Spleen (tissue), 11 donors: ENCODE data around the gene CCDC3. TPM values are rescaled to one million over a fixed set of nuclear protein-coding genes. Genes with fewer than 3 reads are reported as not detected.
A peak's percentile ranks its signal among the peaks of the same experiment; 100 is the strongest.
"Not testable (repeated sequence)": the region's sequence is repeated elsewhere in the genome, so short reads cannot be mapped to it uniquely, and the experiment has no call there.

ENCODE experiments used
- DNase-seq: peaks from one replicate; pipeline ENCODE4 v3.0.0-alpha.2; 2020
- H3K27ac ChIP-seq, 8 donors: fragments of 200-600 bp; sonication (generic) in 7 of 8; 1 replicate in 4 of 8; 2 replicates in 4 of 8; pipeline versions ENCODE4 v1.5.0 to v1.8.0; 2016 to 2021; ENCODE audit warnings: inconsistent platforms in 4 of 8, mild to moderate bottlenecking in 4 of 8, moderate library complexity in 1 of 8
- H3K27me3 ChIP-seq, 7 donors: fragments of 200-600 bp; sonication (generic) in 6 of 7; replicated peaks in 1 of 7; 1 replicate in 4 of 7; 2 replicates in 3 of 7; pipeline versions ENCODE4 v1.5.0 to v1.8.0; 2016 to 2021; ENCODE audit warnings: inconsistent platforms in 3 of 7, mild to moderate bottlenecking in 1 of 7
- H3K36me3 ChIP-seq, 6 donors: fragments of 200-600 bp; sonication (generic) in 5 of 6; 1 replicate in 4 of 6; 2 replicates in 2 of 6; pipeline versions ENCODE4 v1.5.0 to v1.8.0; 2016 to 2021; ENCODE audit warnings: inconsistent platforms in 2 of 6
- H3K4me1 ChIP-seq, 6 donors: fragments of 200-600 bp; sonication (generic) in 5 of 6; 1 replicate in 3 of 6; 2 replicates in 3 of 6; pipeline versions ENCODE4 v1.5.0 to v1.8.0; 2016 to 2021; ENCODE audit warnings: inconsistent platforms in 3 of 6
- H3K4me3 ChIP-seq, 8 donors: fragments of 200-600 bp; sonication (generic) in 7 of 8; 1 replicate in 4 of 8; 2 replicates in 4 of 8; pipeline versions ENCODE4 v1.5.0 to v1.8.0; 2016 to 2021; ENCODE audit warnings: inconsistent platforms in 4 of 8, mild to moderate bottlenecking in 4 of 8, moderate library complexity in 2 of 8
- H3K9me3 ChIP-seq, 8 donors: fragments of 200-600 bp; sonication (generic) in 7 of 8; 1 replicate in 4 of 8; 2 replicates in 4 of 8; pipeline versions ENCODE4 v1.5.0 to v1.8.0; 2016 to 2021; ENCODE audit warnings: inconsistent platforms in 4 of 8
- POLR2A ChIP-seq, 3 donors: fragments of 450-650 bp; IDR thresholded peaks; one replicate each; pipeline ENCODE4 v1.5.1; 2017; ENCODE audit warnings: antibody characterized with exemption in 3 of 3, mild to moderate bottlenecking in 1 of 3
- POLR2AphosphoS5 ChIP-seq, 3 donors: sonication (generic); formaldehyde crosslinking; IDR thresholded peaks; one replicate each; pipeline ENCODE4 v1.5.1; 2017; ENCODE audit warnings: antibody characterized with exemption in 3 of 3
- WGBS, 5 donors: extraction: QIAGEN DNeasy Blood & Tissue Kit in 3 of 5; methylation state at CpG; one replicate each; pipeline versions ENCODE4 v1.1.5 to v1.1.7; 2013 to 2018; 5-methylcytosine and 5-hydroxymethylcytosine counted together
- intact Hi-C: fragments of 100-400 bp; cut with DNase I; formaldehyde crosslinking; loops from one replicate; pipeline ENCODE4 v1.15.0; 2023; ENCODE audit warnings: low total_unique reads
- polyA plus RNA-seq, 3 donors: library from polyadenylated mRNA; stranded (reverse); fragments of 200-250 nt; gene quantifications; one replicate each; pipeline ENCODE4 v1.2.1, GENCODE V29; 2013
- total RNA-seq, 7 donors: library from RNA; depleted of rRNA in 3 of 7; stranded (reverse); fragments of >200 nt in 3 of 7; fragmentation: NEBNext Ultra II Directional in 4 of 7; extraction: Animal tissue kit (Norgen Biotek cat#: 25700) in 4 of 7; gene quantifications; one replicate each; pipeline versions ENCODE4 v1.1.0 to v1.2.1, GENCODE V29; 2016 to 2021
- TF ChIP-seq, protein P1 (sequence below), 11 experiments: fragments of 200-600 bp in 7 of 11; fragments of 450-650 bp in 4 of 11; sonication (generic) in 4 of 11; IDR thresholded peaks in 8 of 11; conservative IDR thresholded peaks in 3 of 11; 1 replicate in 7 of 11; 2 replicates in 4 of 11; pipeline versions ENCODE4 v1.4.0 to v1.8.0; 2016 to 2021; ENCODE audit warnings: antibody characterized with exemption in 11 of 11, inconsistent platforms in 4 of 11, mild to moderate bottlenecking in 1 of 11
- donor health status: healthy with polysubstance abuse.
- donor health status: DM: no; HTN: no; CAD: no; lungs with moderate emphysema.
- donor health status: DM: no; HTN: no; CAD: no.
- donor health status: Bipolar disorder and iron deficiency.
- donor health status: healthy.
- donor health status: DM: no; HTN: no; CAD: no.
- donor health status: DM: yes; HTN: yes; CAD: no.

CCDC3 gene
- total and polyA plus RNA-seq, 10 donors: 4.7 to 36.9 (median 26.8) TPM

DNA sequence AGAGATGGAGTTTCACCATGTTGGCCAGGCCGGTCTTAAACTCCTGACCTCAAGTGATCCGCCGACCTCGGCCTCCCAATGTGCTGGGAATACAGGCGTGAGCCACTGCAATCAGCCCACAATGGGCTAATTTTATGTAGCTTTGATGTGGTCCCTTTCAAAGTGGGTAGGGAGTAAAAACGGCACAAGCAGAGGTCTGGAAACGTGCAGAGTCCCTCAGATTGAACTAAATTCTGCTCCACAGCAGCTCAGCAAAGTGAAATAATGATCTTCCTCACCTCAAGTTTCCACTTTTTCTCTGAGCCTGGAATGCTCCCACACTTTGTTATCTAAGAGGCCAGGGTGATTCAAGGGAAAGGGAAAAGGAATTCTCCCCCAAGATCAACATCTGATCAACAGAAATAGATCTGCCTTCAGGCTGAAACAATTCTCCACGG, 6.1 kb downstream of the CCDC3 start:
- H3K4me3 ChIP-seq: no peak overlapping the region
- 50 to 67% (median 62%) methylated on average over 8 of the region's 8 CpGs for WGBS, 5 donors
- H3K9me3 ChIP-seq: no peaks in the 10 kb centered on the region
- peaks cover 0 to 14% (median 4%) of the 10 kb centered on the region in 6 donors for H3K4me1 ChIP-seq
- TF ChIP-seq, protein P1, sequence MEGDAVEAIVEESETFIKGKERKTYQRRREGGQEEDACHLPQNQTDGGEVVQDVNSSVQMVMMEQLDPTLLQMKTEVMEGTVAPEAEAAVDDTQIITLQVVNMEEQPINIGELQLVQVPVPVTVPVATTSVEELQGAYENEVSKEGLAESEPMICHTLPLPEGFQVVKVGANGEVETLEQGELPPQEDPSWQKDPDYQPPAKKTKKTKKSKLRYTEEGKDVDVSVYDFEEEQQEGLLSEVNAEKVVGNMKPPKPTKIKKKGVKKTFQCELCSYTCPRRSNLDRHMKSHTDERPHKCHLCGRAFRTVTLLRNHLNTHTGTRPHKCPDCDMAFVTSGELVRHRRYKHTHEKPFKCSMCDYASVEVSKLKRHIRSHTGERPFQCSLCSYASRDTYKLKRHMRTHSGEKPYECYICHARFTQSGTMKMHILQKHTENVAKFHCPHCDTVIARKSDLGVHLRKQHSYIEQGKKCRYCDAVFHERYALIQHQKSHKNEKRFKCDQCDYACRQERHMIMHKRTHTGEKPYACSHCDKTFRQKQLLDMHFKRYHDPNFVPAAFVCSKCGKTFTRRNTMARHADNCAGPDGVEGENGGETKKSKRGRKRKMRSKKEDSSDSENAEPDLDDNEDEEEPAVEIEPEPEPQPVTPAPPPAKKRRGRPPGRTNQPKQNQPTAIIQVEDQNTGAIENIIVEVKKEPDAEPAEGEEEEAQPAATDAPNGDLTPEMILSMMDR (IDR thresholded peaks at IDR 0.05 in 8 of 11, conservative IDR thresholded peaks at IDR 0.05 in 3 of 11): no peak
- TF ChIP-seq POLR2AphosphoS5 (IDR thresholded peaks at IDR 0.05): peak in 2 of 3 donors; percentile 6 to 29
- H3K36me3 ChIP-seq: no peaks in the 10 kb centered on the region
- H3K27me3 ChIP-seq: peaks cover 0 to 7% (median 1%) of the 10 kb centered on the region in 7 donors
- intact Hi-C loops: no loop called here
- DNase-seq: no peak
- H3K27ac ChIP-seq: peak overlapping the region in 2 of 8 donors; percentile 15 to 32

DNA sequence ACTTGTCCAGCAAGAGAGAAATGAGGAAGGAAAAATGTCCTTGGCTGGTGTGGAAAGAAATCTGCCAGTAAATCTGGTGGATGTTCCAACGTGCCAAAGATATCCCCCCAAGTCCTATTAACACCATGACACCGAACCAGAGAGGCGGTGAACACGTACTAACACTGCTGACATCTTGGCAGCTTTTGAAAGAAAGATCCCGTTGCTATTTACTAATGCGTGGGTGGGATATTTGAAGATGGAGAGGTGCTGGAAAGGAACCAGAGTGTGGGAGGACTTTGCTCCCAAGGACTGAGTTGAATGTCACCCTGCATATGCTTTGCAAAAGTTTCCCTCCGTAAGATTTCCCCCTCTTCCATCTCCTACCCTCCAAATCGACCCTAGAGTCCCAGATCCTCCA, 7.9 kb downstream of the CCDC3 start:
- Histone ChIP-seq H3K4me3 (no peak overlapping the region), H3K9me3 (no peaks in the 10 kb centered on the region), H3K36me3 (no peaks in the 10 kb centered on the region), H3K27me3 (no peaks in the 10 kb centered on the region), H3K27ac (peak overlapping the region in 1 of 8 donors; percentile 8), H3K4me1 (peaks cover 0 to 14% (median 4%) of the 10 kb centered on the region in 6 donors)
- intact Hi-C loops: no loop called here
- TF ChIP-seq POLR2A (IDR thresholded peaks at IDR 0.05): no peak
- no peak for TF ChIP-seq POLR2AphosphoS5 (IDR thresholded peaks at IDR 0.05)
- TF ChIP-seq, protein P1 (IDR thresholded peaks at IDR 0.05 in 8 of 11, conservative IDR thresholded peaks at IDR 0.05 in 3 of 11): no peak
- 61 to 69% (median 64%) methylated on average over 8 of the region's 8 CpGs for WGBS, 5 donors
- DNase-seq: no peak

DNA sequence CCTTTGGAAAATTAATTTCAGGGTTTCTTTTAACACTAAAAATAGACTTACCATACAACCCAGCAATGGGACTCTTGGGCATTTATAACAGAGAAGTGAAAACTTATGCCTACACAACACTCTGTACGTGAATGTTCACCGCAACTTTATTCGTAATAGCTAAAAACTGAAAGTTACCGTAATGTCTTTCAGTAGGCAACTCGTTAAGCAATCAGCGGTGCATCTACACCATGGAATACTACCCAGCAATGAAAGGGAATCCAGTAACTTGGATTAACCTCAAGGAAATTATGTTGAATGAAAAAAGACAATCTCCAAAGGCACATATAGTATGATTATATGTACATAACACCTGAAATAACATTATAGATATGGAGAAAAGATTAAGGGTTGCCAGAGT, 16.2 kb downstream of the CCDC3 start:
- no peak overlapping the region for H3K27ac ChIP-seq
- WGBS, 5 donors: 80 to 94% (median 92%) methylated on average over 6 of the region's 6 CpGs
- H3K4me3 ChIP-seq: no peak overlapping the region
- H3K27me3 ChIP-seq: peaks cover 0 to 1% (median 0%) of the 10 kb centered on the region in 7 donors
- H3K36me3 ChIP-seq: no peaks in the 10 kb centered on the region
- intact Hi-C loops: no loop called here
- H3K4me1 ChIP-seq: no peaks in the 10 kb centered on the region
- H3K9me3 ChIP-seq: peaks cover 0 to 10% (median 3%) of the 10 kb centered on the region in 8 donors
- no peak for DNase-seq
- TF ChIP-seq POLR2A (IDR thresholded peaks at IDR 0.05): no peak
- TF ChIP-seq POLR2AphosphoS5 (IDR thresholded peaks at IDR 0.05): no peak
- TF ChIP-seq, protein P1 (IDR thresholded peaks at IDR 0.05 in 8 of 11, conservative IDR thresholded peaks at IDR 0.05 in 3 of 11): no peak

GRCh38 chr10:12984165-12984747, 17.3 kb downstream of the CCDC3 start:
- no peak for DNase-seq
- WGBS, 5 donors: 75 to 89% (median 86%) methylated on average over 7 of the region's 7 CpGs
- Histone ChIP-seq H3K4me1 (no peaks in the 10 kb centered on the region), H3K9me3 (peaks cover 0 to 10% (median 3%) of the 10 kb centered on the region in 8 donors), H3K36me3 (no peaks in the 10 kb centered on the region), H3K27me3 (peaks cover 0 to 6% (median 0%) of the 10 kb centered on the region in 7 donors), H3K4me3 (no peak overlapping the region), H3K27ac (no peak overlapping the region)
- TF ChIP-seq POLR2A (IDR thresholded peaks at IDR 0.05) (no peak), POLR2AphosphoS5 (IDR thresholded peaks at IDR 0.05) (no peak)
- TF ChIP-seq, protein P1 (IDR thresholded peaks at IDR 0.05 in 8 of 11, conservative IDR thresholded peaks at IDR 0.05 in 3 of 11): no peak
- intact Hi-C loops: no loop called here

GRCh38 chr10:12983568-12983967, 17.9 kb downstream of the CCDC3 start:
- H3K27me3 ChIP-seq, H3K27ac ChIP-seq, intact Hi-C loops, H3K4me3 ChIP-seq, DNase-seq, H3K36me3 ChIP-seq, H3K4me1 ChIP-seq: not testable (repeated sequence)
- peaks cover 0 to 10% (median 3%) of the 10 kb centered on the region in 8 donors for H3K9me3 ChIP-seq
- 53 to 84% (median 76%) methylated on average over 3 of the region's 3 CpGs for WGBS, 5 donors
